ENCODE measurements around the gene GAK.

DNA sequence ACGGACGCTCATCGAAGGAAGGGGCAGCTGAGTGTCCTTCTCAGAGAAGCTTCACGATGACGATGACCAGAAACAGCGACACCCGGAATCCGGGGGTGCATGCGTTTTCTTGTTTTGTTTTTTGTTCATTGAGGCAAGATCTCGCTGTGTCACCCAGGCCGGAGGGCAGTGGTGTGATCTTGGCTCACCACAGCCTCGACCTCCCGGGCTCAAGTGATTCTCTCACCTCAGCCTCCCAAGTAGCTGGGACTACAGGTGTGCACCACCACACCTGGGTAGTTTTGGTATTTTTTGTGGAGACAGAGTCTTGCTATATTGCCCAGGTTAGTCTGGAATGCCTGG lies 21.4 kb upstream of the GAK start:
- TF ChIP-seq CTCF (IDR thresholded peaks at IDR 0.05) (no peak), POLR2AphosphoS5 (IDR thresholded peaks at IDR 0.05; ENCODE audit: insufficient read depth in 1 of 2, low read depth in 1 of 2) (no peak)

Data from vagina (tissue), 2 donors.